ENCODE results near the gene LRRC36.

The LRRC36 gene

GRCh38 chr16:67431775-67432505 lies 105.3 kb downstream of the LRRC36 start:
- Histone ChIP-seq H3K4me3 (ENCODE audit: low read depth in 1 of 2, low read length in 2 of 2) (no peak overlapping the region), H3K9ac (ENCODE audit: low read depth, low read length) (no peak overlapping the region), H3K4me2 (ENCODE audit: insufficient read depth, low read length) (no peak overlapping the region), H2AFZ (ENCODE audit: low read depth, low read length) (no peak overlapping the region), H3K27me3 (ENCODE audit: insufficient read depth, low read length, poor library complexity) (peaks cover 29% of the 10 kb centered on the region), H3K4me1 (ENCODE audit: insufficient read depth, low read length) (no peaks in the 10 kb centered on the region), H4K20me1 (ENCODE audit: insufficient read depth, low read length) (peaks cover 18% of the 10 kb centered on the region), H3K36me3 (ENCODE audit: insufficient read depth, low read length) (peaks cover 1% of the 10 kb centered on the region; the same call in 1 of the 2 replicates), H3K9me3 (ENCODE audit: insufficient read depth, low read length, severe bottlenecking) (no peaks in the 10 kb centered on the region), H3K79me2 (ENCODE audit: insufficient read depth, low read length) (no peaks in the 10 kb centered on the region), H3K27ac (ENCODE audit: low read length) (no peak overlapping the region)
- TF ChIP-seq CTCF (IDR thresholded peaks at IDR 0.05; ENCODE audit: borderline replicate concordance, extremely low read depth, low read length, poor library complexity, severe bottlenecking) (no peak), EZH2 (IDR thresholded peaks at IDR 0.05; ENCODE audit: borderline replicate concordance, low read depth, low read length, severe bottlenecking) (no peak)
- ATAC-seq (ENCODE audit: insufficient read depth, low read depth) = no peak
- no peak for DNase-seq

GRCh38 chr16:67432506-67432890 lies 105.9 kb downstream of the LRRC36 start:
- Histone ChIP-seq H3K4me1 (ENCODE audit: insufficient read depth, low read length) (no peaks in the 10 kb centered on the region), H3K9ac (ENCODE audit: low read depth, low read length) (no peak overlapping the region), H3K27ac (ENCODE audit: low read length) (no peak overlapping the region), H3K36me3 (ENCODE audit: insufficient read depth, low read length) (peaks cover 5% of the 10 kb centered on the region; the same call in 1 of the 2 replicates), H3K4me2 (ENCODE audit: insufficient read depth, low read length) (no peak overlapping the region), H2AFZ (ENCODE audit: low read depth, low read length) (no peak overlapping the region), H3K9me3 (ENCODE audit: insufficient read depth, low read length, severe bottlenecking) (no peaks in the 10 kb centered on the region), H4K20me1 (ENCODE audit: insufficient read depth, low read length) (peaks cover 20% of the 10 kb centered on the region), H3K4me3 (ENCODE audit: low read depth in 1 of 2, low read length in 2 of 2) (no peak overlapping the region), H3K79me2 (ENCODE audit: insufficient read depth, low read length) (no peaks in the 10 kb centered on the region), H3K27me3 (ENCODE audit: insufficient read depth, low read length, poor library complexity) (peaks cover 29% of the 10 kb centered on the region)
- TF ChIP-seq EZH2 (IDR thresholded peaks at IDR 0.05; ENCODE audit: borderline replicate concordance, low read depth, low read length, severe bottlenecking) = no peak
- no peak for TF ChIP-seq CTCF (IDR thresholded peaks at IDR 0.05; ENCODE audit: borderline replicate concordance, extremely low read depth, low read length, poor library complexity, severe bottlenecking)
- DNase-seq (no peak), ATAC-seq (ENCODE audit: insufficient read depth, low read depth) (no peak)

- H3K27ac ChIP-seq (ENCODE audit: low read length) = no peak overlapping the region
- no peaks in the 10 kb centered on the region for H3K9me3 ChIP-seq (ENCODE audit: insufficient read depth, low read length, severe bottlenecking)
- no peak for ATAC-seq (ENCODE audit: insufficient read depth, low read depth)
- no peak overlapping the region for H2AFZ ChIP-seq (ENCODE audit: low read depth, low read length)
- no peak overlapping the region for H3K4me2 ChIP-seq (ENCODE audit: insufficient read depth, low read length)
- DNase-seq = no peak
- no peak for TF ChIP-seq EZH2 (IDR thresholded peaks at IDR 0.05; ENCODE audit: borderline replicate concordance, low read depth, low read length, severe bottlenecking)
- TF ChIP-seq CTCF (IDR thresholded peaks at IDR 0.05; ENCODE audit: borderline replicate concordance, extremely low read depth, low read length, poor library complexity, severe bottlenecking) = no peak
- no peaks in the 10 kb centered on the region for H3K4me1 ChIP-seq (ENCODE audit: insufficient read depth, low read length)
- peaks cover 23% of the 10 kb centered on the region for H3K27me3 ChIP-seq (ENCODE audit: insufficient read depth, low read length, poor library complexity)
- no peaks in the 10 kb centered on the region for H3K79me2 ChIP-seq (ENCODE audit: insufficient read depth, low read length)
- H3K4me3 ChIP-seq (ENCODE audit: low read depth in 1 of 2, low read length in 2 of 2) = no peak overlapping the region
- no peak overlapping the region for H3K9ac ChIP-seq (ENCODE audit: low read depth, low read length)
- H3K36me3 ChIP-seq (ENCODE audit: insufficient read depth, low read length) = peaks cover 11% of the 10 kb centered on the region
- H4K20me1 ChIP-seq (ENCODE audit: insufficient read depth, low read length) = peaks cover 15% of the 10 kb centered on the region
These were observed 106.6 kb downstream of the LRRC36 start for GRCh38 chr16:67433131-67433719.
